DND-41 (cell line): ENCODE data around the gene PRMT2.

Experiments
- ATAC-seq: fragments of 200-7000 bp; cut with Tn5 transposase; 3 replicates; pipeline ENCODE4 v1.9.1; 2021; ENCODE audit warnings: low read depth; ENCODE audit not compliant: insufficient read depth
- DNase-seq: peaks from one replicate; pipeline ENCODE4 v3.0.0-alpha.2; 2020
- H2AFZ ChIP-seq: 2 replicates; pipeline ENCODE4 v1.6.0; 2012; ENCODE audit warnings: low read depth, low read length
- H3K27ac ChIP-seq: 2 replicates; pipeline ENCODE4 v1.5.1; 2012; ENCODE audit warnings: low read length, inconsistent platforms
- H3K27me3 ChIP-seq: fragments of 200-600 bp; sonication (generic); 2 replicates; pipeline ENCODE4 v1.6.0; 2012; ENCODE audit warnings: low read length, mild to moderate bottlenecking, inconsistent platforms; ENCODE audit not compliant: insufficient read depth, poor library complexity
- H3K36me3 ChIP-seq: 2 replicates; pipeline ENCODE4 v1.5.1; 2012; ENCODE audit warnings: low read length, inconsistent platforms; ENCODE audit not compliant: insufficient read depth
- H3K4me1 ChIP-seq: 2 replicates; pipeline ENCODE4 v1.5.1; 2012; ENCODE audit warnings: mild to moderate bottlenecking, low read length; ENCODE audit not compliant: insufficient read depth
- H3K4me2 ChIP-seq: 2 replicates; pipeline ENCODE4 v1.6.0; 2012; ENCODE audit warnings: mild to moderate bottlenecking, moderate library complexity, low read length, inconsistent platforms; ENCODE audit not compliant: insufficient read depth
- H3K4me3 ChIP-seq, 2 experiments: fragments of 200-600 bp in 1 of 2; shearing (Covaris generic) in 1 of 2; 2 replicates each; pipeline ENCODE4 v1.5.1; 2012 to 2016; ENCODE audit warnings: inconsistent platforms in 2 of 2, low read length in 2 of 2, mild to moderate bottlenecking in 2 of 2, low read depth in 1 of 2, moderate library complexity in 1 of 2
- H3K79me2 ChIP-seq: 2 replicates; pipeline ENCODE4 v1.6.0; 2012; ENCODE audit warnings: low read length, inconsistent platforms; ENCODE audit not compliant: insufficient read depth
- H3K9ac ChIP-seq: 2 replicates; pipeline ENCODE4 v1.6.0; 2012; ENCODE audit warnings: low read depth, mild to moderate bottlenecking, inconsistent platforms, low read length, moderate library complexity
- H3K9me3 ChIP-seq: 2 replicates; pipeline ENCODE4 v1.5.1; 2012; ENCODE audit warnings: low read length, moderate library complexity, mild to moderate bottlenecking, inconsistent platforms; ENCODE audit not compliant: insufficient read depth, severe bottlenecking
- H4K20me1 ChIP-seq: 2 replicates; pipeline ENCODE4 v1.6.0; 2012; ENCODE audit warnings: low read length; ENCODE audit not compliant: insufficient read depth
- EZH2 ChIP-seq: IDR thresholded peaks from 3 replicates; pipeline ENCODE4 v1.6.1; 2012; ENCODE audit warnings: borderline replicate concordance, low read depth, mild to moderate bottlenecking, moderate library complexity, low read length, inconsistent platforms; ENCODE audit not compliant: severe bottlenecking
- TF ChIP-seq, protein P1 (sequence below): IDR thresholded peaks from 2 replicates; pipeline ENCODE4 v1.5.1; 2012; ENCODE audit warnings: borderline replicate concordance, low read length, moderate library complexity, mild to moderate bottlenecking; ENCODE audit not compliant: poor library complexity, severe bottlenecking; ENCODE audit errors: extremely low read depth

PRMT2 gene

DNA sequence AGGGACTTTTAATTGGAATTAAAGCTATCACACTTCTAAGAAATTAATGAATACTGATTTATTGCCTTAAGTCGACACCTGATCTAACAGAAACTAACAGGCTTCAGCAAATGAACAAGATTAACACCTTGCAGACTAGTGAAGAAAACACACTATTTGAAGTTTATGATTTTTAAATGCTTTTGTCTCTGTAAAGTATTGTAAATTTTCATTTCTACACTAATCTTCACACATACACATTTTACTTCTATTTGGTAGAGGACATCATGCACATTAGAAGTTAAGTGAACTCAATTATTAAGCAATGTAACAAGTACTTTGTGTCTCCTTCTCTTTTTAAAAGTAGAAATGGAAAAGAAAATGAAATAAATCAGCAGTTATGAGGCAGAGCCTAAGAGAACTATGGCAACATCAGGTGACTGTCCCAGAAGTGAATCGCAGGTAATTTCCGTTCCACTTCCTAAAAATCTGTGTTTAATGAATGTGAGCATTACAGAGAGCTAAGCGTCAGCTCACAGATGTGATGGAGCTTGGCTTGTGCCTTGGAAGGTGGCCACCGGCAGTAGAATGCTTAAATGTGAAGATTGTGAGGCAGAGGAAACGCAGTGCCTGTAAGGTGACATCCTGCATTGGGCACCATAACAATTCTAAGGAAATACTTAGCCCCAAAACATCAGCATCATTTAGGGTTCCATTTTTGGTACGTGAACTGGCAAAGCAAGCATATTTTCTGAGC, 1.2 kb downstream of the PRMT2 start:
- Histone ChIP-seq H3K9ac (peak overlapping the region; percentile 70), H3K4me2 (peak overlapping the region; percentile 96), H3K9me3 (no peaks in the 10 kb centered on the region), H3K27me3 (no peaks in the 10 kb centered on the region), H3K4me3 (peak overlapping the region; percentile 38 to 74; a peak in 3 of 4 replicates), H3K36me3 (peaks cover 36% of the 10 kb centered on the region), H4K20me1 (peaks cover 9% of the 10 kb centered on the region; the same call in 1 of the 2 replicates), H3K4me1 (peaks cover 47% of the 10 kb centered on the region), H2AFZ (no peak overlapping the region), H3K27ac (no peak overlapping the region; the same call in 1 of the 2 replicates), H3K79me2 (peaks cover 56% of the 10 kb centered on the region)
- ATAC-seq, result no peak
- no peak for DNase-seq
- TF ChIP-seq, protein P1, sequence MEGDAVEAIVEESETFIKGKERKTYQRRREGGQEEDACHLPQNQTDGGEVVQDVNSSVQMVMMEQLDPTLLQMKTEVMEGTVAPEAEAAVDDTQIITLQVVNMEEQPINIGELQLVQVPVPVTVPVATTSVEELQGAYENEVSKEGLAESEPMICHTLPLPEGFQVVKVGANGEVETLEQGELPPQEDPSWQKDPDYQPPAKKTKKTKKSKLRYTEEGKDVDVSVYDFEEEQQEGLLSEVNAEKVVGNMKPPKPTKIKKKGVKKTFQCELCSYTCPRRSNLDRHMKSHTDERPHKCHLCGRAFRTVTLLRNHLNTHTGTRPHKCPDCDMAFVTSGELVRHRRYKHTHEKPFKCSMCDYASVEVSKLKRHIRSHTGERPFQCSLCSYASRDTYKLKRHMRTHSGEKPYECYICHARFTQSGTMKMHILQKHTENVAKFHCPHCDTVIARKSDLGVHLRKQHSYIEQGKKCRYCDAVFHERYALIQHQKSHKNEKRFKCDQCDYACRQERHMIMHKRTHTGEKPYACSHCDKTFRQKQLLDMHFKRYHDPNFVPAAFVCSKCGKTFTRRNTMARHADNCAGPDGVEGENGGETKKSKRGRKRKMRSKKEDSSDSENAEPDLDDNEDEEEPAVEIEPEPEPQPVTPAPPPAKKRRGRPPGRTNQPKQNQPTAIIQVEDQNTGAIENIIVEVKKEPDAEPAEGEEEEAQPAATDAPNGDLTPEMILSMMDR, result no peak
- TF ChIP-seq EZH2, result no peak

DNA sequence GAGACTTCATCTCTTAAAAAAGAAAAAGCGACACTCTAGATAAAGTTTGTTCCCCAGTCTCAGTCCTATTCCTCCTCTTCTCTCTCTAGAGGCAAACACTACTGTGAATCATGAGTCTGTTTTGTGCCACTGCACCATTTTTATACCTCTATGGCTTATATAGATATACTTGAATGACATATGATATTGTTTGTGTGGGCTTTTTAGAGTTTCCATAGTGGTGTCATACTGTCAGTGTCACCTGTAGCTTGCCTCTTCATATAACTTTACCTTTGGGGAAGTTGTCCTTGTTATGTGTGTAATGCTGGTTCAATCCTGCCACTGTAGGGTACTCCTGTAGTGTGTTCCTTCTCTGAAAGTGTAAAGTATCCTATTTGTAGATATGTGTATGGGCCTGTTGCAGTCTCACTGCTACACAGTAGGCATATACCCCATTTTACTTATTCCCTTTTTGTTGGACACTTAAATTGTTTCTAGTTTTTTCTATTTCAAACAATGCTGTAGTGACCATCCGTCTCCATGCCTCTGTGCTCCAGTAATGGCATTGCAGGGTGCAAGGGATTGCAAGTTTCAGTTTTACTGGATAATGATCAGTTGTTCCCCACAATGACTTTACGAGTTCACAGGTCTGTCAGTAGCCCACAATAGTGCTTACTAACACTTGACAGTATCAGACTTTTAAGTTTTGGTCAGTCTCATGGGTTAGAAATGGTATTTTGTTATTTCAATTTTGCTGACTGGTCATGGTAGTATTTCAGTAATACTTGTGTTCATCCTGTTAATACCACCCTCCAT, 2.7 kb downstream of the PRMT2 start:
- Histone ChIP-seq H3K27ac (no peak overlapping the region), H3K79me2 (peaks cover 57% of the 10 kb centered on the region), H2AFZ (no peak overlapping the region), H3K4me2 (peak overlapping the region; percentile 96), H3K4me3 (peak overlapping the region in 1 of 2 experiments; percentile 3; a peak in 1 of 4 replicates), H3K9ac (no peak overlapping the region), H4K20me1 (peaks cover 9% of the 10 kb centered on the region; the same call in 1 of the 2 replicates), H3K27me3 (no peaks in the 10 kb centered on the region), H3K36me3 (peaks cover 50% of the 10 kb centered on the region), H3K4me1 (peaks cover 47% of the 10 kb centered on the region), H3K9me3 (no peaks in the 10 kb centered on the region)
- TF ChIP-seq EZH2, result no peak
- TF ChIP-seq, protein P1, result no peak
- ATAC-seq (no peak), DNase-seq (no peak)

DNA sequence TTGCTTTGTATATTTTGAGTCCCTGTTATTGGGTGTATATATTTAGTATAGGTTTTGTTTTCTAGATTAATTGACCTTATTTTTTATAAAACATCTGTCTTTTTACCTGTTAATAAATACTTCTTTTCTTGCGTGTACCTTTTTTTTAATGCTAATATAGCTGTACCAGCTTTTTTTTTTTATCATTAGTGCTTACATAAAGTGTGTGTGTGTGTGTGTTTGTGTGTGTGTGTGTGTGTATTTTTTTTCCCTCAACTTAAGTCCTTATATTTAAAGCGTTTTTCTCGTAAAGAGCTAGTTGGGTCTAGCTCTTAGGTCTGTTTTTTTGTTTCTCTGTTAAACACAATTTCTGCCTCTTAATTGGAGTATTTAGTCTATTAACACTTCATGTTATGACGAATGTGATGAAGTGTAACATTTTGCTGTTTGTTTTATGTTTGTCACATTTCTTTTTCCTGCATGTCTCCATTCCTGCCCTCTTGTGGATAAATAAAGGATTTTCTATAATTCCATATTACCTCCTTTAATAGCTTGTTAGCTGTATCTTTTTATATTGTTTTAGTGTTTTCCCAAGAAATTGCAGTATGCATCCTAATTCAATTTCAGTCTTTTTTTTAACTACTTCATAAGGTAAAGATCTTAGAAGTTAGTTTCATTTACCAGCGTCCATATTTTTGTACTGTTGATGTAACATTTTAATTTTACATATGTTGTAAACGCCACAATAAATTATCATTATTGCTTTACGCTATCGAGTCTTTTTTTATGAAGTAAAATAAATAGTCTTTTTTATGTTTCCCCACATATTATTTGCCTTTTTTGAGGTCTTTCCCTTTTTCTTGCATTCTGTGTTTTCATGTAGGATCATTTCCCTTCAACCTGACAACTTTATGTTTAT, 4.3 kb downstream of the PRMT2 start:
- no peaks in the 10 kb centered on the region for H3K9me3 ChIP-seq
- TF ChIP-seq EZH2, result no peak
- TF ChIP-seq, protein P1, result peak; percentile 53
- no peak for ATAC-seq
- no peak for DNase-seq
- H3K27me3 ChIP-seq, result no peaks in the 10 kb centered on the region
- no peak overlapping the region for H2AFZ ChIP-seq
- H4K20me1 ChIP-seq, result peaks cover 9% of the 10 kb centered on the region; the same call in 1 of the 2 replicates
- peak overlapping the region; percentile 96; the same call in 1 of the 2 replicates for H3K4me2 ChIP-seq
- H3K27ac ChIP-seq, result no peak overlapping the region
- peaks cover 57% of the 10 kb centered on the region for H3K79me2 ChIP-seq
- H3K9ac ChIP-seq, result no peak overlapping the region
- peaks cover 66% of the 10 kb centered on the region for H3K36me3 ChIP-seq
- no peak overlapping the region for H3K4me3 ChIP-seq
- peaks cover 40% of the 10 kb centered on the region for H3K4me1 ChIP-seq
